ENCODE results near the gene KIF26B.

DNA sequence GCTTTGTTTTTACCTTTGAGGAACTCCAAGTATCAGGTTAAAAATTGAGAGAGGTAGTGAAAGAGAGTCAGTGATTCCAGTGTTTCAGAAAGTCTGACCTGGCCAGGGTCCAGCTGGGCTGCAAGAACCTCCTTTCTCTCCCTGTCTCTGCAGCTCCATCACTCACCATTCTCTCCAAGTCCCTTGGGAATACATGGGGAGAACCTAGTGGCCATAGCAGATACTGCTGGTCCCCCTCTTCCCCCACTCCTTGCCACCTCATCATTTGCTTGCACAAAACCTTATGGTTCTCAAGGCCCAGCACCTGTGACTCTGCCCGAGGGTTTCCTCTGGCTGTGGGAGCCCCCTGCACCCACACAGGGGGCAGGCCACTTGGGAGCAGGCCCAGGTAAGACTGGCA lies 279.5 kb downstream of the KIF26B start:
- TF ChIP-seq POLR2A (IDR thresholded peaks at IDR 0.05) = no peak
- TF ChIP-seq, protein P1, sequence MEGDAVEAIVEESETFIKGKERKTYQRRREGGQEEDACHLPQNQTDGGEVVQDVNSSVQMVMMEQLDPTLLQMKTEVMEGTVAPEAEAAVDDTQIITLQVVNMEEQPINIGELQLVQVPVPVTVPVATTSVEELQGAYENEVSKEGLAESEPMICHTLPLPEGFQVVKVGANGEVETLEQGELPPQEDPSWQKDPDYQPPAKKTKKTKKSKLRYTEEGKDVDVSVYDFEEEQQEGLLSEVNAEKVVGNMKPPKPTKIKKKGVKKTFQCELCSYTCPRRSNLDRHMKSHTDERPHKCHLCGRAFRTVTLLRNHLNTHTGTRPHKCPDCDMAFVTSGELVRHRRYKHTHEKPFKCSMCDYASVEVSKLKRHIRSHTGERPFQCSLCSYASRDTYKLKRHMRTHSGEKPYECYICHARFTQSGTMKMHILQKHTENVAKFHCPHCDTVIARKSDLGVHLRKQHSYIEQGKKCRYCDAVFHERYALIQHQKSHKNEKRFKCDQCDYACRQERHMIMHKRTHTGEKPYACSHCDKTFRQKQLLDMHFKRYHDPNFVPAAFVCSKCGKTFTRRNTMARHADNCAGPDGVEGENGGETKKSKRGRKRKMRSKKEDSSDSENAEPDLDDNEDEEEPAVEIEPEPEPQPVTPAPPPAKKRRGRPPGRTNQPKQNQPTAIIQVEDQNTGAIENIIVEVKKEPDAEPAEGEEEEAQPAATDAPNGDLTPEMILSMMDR (IDR thresholded peaks at IDR 0.05) = no peak
